GM12878 (cell line): ENCODE data around the gene TSHZ2. TPM values are rescaled to one million over a fixed set of nuclear protein-coding genes. Genes with fewer than 3 reads are reported as not detected.

ENCODE experiments used
- ATAC-seq: fragments of 200-7000 bp; cut with Tn5 transposase; 3 replicates; pipeline ENCODE4 v1.9.1; 2020; ENCODE audit warnings: mild to moderate bottlenecking, moderate library complexity
- BruUV-seq: library from RNA; stranded (reverse); fragments of 400-500 nt; replicated peaks from 2 replicates; lab custom pipeline; 2021; lab: Mats Ljungman, UMichigan
- CTCF ChIA-PET: fragments of 300-600 bp; sonication (Branson Sonifier 250); formaldehyde crosslinking; extraction: SDS; loops from one replicate; lab custom pipeline; 2021; ENCODE audit warnings: inconsistent platforms; lab: Yijun Ruan, JAX
- POLR2A ChIA-PET: fragments of 350-600 bp; formaldehyde crosslinking; extraction: SDS; loops from one replicate; lab custom pipeline; 2021; ENCODE audit warnings: inconsistent platforms; lab: Charles Lee
- RAD21 ChIA-PET: fragments of 300-600 bp; sonication (Branson Sonifier 250); formaldehyde crosslinking; loops from one replicate; lab custom pipeline; 2023; ENCODE audit warnings: antibody characterized with exemption; ENCODE audit not compliant: unreplicated experiment; lab: Charles Lee
- SMC1A ChIA-PET: fragments of 300-600 bp; sonication (Branson Sonifier 250); formaldehyde crosslinking; loops from one replicate; lab custom pipeline; 2023; ENCODE audit not compliant: unreplicated experiment, uncharacterized antibody; lab: Charles Lee
- DNase-seq: peaks from one replicate; pipeline ENCODE4 v3.0.0-alpha.2; 2011; ENCODE audit warnings: low read depth, low spot score
- FAIRE-seq: peaks from 3 replicates; lab custom pipeline; 2011; peaks lifted over from hg19 to GRCh38; lab: Jason Lieb, UNC
- H2AFZ ChIP-seq: 2 replicates; pipeline ENCODE4 v1.6.0; 2011; ENCODE audit warnings: low read depth, low read length, control low read depth; ENCODE audit not compliant: control insufficient read depth
- H3K27ac ChIP-seq: 2 replicates; pipeline ENCODE4 v1.5.1; 2011; ENCODE audit warnings: control low read depth; ENCODE audit not compliant: control insufficient read depth, insufficient read depth
- H3K27me3 ChIP-seq, 2 experiments: replicated peaks in 1 of 2; 2 replicates each; pipeline versions ENCODE4 v1.6.0 to v1.6.1; 2011; ENCODE audit warnings: low read length in 1 of 2; ENCODE audit not compliant: control insufficient read depth in 2 of 2, insufficient read depth in 2 of 2
- H3K36me3 ChIP-seq, 2 experiments: 2 replicates each; pipeline ENCODE4 v1.5.1; 2011; ENCODE audit warnings: low read length in 1 of 2; ENCODE audit not compliant: control insufficient read depth in 2 of 2, insufficient read depth in 2 of 2
- H3K4me1 ChIP-seq: 2 replicates; pipeline ENCODE4 v1.6.1; 2011; ENCODE audit warnings: mild to moderate bottlenecking, low read length, moderate library complexity, mixed read lengths; ENCODE audit not compliant: control insufficient read depth, insufficient read depth
- H3K4me2 ChIP-seq: 2 replicates; pipeline ENCODE4 v1.6.0; 2011; ENCODE audit warnings: control low read depth; ENCODE audit not compliant: control insufficient read depth, insufficient read depth
- H3K4me3 ChIP-seq: fragments of 200-600 bp; sonication (generic); 2 replicates; pipeline ENCODE4 v1.5.1; 2016
- H3K79me2 ChIP-seq: 2 replicates; pipeline ENCODE4 v1.6.0; 2011; ENCODE audit warnings: low read length; ENCODE audit not compliant: control insufficient read depth, insufficient read depth
- H3K9ac ChIP-seq: 2 replicates; pipeline ENCODE4 v1.8.0; 2011; ENCODE audit warnings: low read length, control low read depth, mixed read lengths; ENCODE audit not compliant: control insufficient read depth, insufficient read depth
- H3K9me3 ChIP-seq: replicated peaks from 3 replicates; pipeline ENCODE4 v1.5.1; 2011; ENCODE audit warnings: mild to moderate bottlenecking, low read length; ENCODE audit not compliant: control insufficient read depth, insufficient read depth
- H4K20me1 ChIP-seq: 2 replicates; pipeline ENCODE4 v1.6.0; 2011; ENCODE audit not compliant: control insufficient read depth, insufficient read depth
- BACH1 ChIP-seq: fragments of 450-650 bp; IDR thresholded peaks from 2 replicates; pipeline ENCODE4 v1.6.1; 2017; ENCODE audit warnings: mild to moderate bottlenecking, borderline replicate concordance
- EGR1 ChIP-seq, 2 experiments: IDR thresholded peaks; 1 replicate in 1 of 2; 2 replicates in 1 of 2; pipeline ENCODE4 v1.6.1; 2011 to 2012; ENCODE audit warnings: low read depth in 2 of 2, low read length in 2 of 2, borderline replicate concordance in 1 of 2, mild to moderate bottlenecking in 1 of 2, moderate library complexity in 1 of 2
- ESRRA ChIP-seq: IDR thresholded peaks from 2 replicates; pipeline ENCODE4 v1.6.1; 2012; ENCODE audit warnings: mild to moderate bottlenecking, low read length, improper control_type of control experiment
- NR2C2 ChIP-seq: IDR thresholded peaks from 2 replicates; pipeline ENCODE4 v1.6.1; 2011; ENCODE audit warnings: borderline replicate concordance, low read depth; ENCODE audit not compliant: control insufficient read depth, insufficient read length
- RFX5 ChIP-seq: IDR thresholded peaks from 2 replicates; pipeline ENCODE4 v1.6.1; 2011; ENCODE audit warnings: low read depth, low read length, improper control_type of control experiment
- TCF7 ChIP-seq: IDR thresholded peaks from 2 replicates; pipeline ENCODE4 v1.6.1; 2014; ENCODE audit warnings: antibody characterized with exemption, borderline replicate concordance
- ZNF207 ChIP-seq: fragments of 450-650 bp; IDR thresholded peaks from 2 replicates; pipeline ENCODE4 v1.6.1; 2014; ENCODE audit warnings: antibody characterized with exemption, mild to moderate bottlenecking, borderline replicate concordance
- ZNF687 ChIP-seq: fragments of 450-650 bp; IDR thresholded peaks from 2 replicates; pipeline ENCODE4 v1.6.1; 2017; ENCODE audit warnings: mild to moderate bottlenecking, moderate library complexity
- WGBS: methylation state at CpG from one replicate; pipeline ENCODE4 v1.1.6; 2016; ENCODE audit warnings: low lambda C conversion rate; ENCODE audit not compliant: insufficient replicate concordance, insufficient coverage; ENCODE audit errors: missing lambda C conversion rate; 5-methylcytosine and 5-hydroxymethylcytosine counted together
- in situ Hi-C: fragments of 300-500 bp; cut with MboI; formaldehyde crosslinking; loops from 9 replicates; pipeline ENCODE4 v1.14.3; 2018; ENCODE audit warnings: mixed read lengths
- intact Hi-C: fragments of 100-400 bp; cut with micrococcal nuclease; formaldehyde crosslinking; loops from one replicate; pipeline ENCODE4 v1.14.2; 2022; ENCODE audit not compliant: unreplicated experiment
- polyA plus RNA-seq, 11 experiments: library from polyadenylated mRNA; depleted of rRNA in 4 of 11; unstranded in 6 of 11; stranded (reverse) in 5 of 11; fragments of >200 nt; fragmentation: Nextera tagmentation in 4 of 11; fragmentation: Illumina TruSeq in 1 of 11; extraction: Ambion mirVana in 4 of 11; extraction: Trizol in 1 of 11; gene quantifications; 1 replicate in 1 of 11; 2 replicates in 10 of 11; pipeline versions ENCODE4 v1.2.1 to v1.2.3, GENCODE V29; 2011 to 2016; ENCODE audit warnings: inconsistent platforms in 2 of 11, missing spikeins in 2 of 11, low read depth in 1 of 11
- total RNA-seq, 4 experiments: library from RNA; depleted of rRNA in 3 of 4; stranded (reverse); fragments of >200 nt in 3 of 4; fragmentation: Illumina TruSeq in 1 of 4; extraction: Trizol in 1 of 4; gene quantifications; 2 replicates each; pipeline versions ENCODE4 v1.2.1 to v1.2.3, GENCODE V29; 2013 to 2021
- TF ChIP-seq, protein P1 (sequence below): fragments of 450-650 bp; formaldehyde crosslinking; IDR thresholded peaks from 2 replicates; pipeline ENCODE4 v1.4.0; 2020; ENCODE audit warnings: mild to moderate bottlenecking, moderate library complexity
- TF ChIP-seq, protein P2 (sequence below): IDR thresholded peaks from 2 replicates; pipeline ENCODE4 v1.6.1; 2012; ENCODE audit warnings: low read depth, low read length, improper control_type of control experiment
- TF ChIP-seq, protein P3 (sequence below): IDR thresholded peaks from 2 replicates; pipeline ENCODE4 v1.6.1; 2012; ENCODE audit warnings: low read length, inconsistent platforms

The TSHZ2 gene
- total and polyA plus RNA-seq, 10 of the 15 experiments (the other 5 are each of a cell fraction or from before 2014, with no cell fraction given), result 0.01 to 0.86 (median 0.13) TPM; not detected in 2

DNA sequence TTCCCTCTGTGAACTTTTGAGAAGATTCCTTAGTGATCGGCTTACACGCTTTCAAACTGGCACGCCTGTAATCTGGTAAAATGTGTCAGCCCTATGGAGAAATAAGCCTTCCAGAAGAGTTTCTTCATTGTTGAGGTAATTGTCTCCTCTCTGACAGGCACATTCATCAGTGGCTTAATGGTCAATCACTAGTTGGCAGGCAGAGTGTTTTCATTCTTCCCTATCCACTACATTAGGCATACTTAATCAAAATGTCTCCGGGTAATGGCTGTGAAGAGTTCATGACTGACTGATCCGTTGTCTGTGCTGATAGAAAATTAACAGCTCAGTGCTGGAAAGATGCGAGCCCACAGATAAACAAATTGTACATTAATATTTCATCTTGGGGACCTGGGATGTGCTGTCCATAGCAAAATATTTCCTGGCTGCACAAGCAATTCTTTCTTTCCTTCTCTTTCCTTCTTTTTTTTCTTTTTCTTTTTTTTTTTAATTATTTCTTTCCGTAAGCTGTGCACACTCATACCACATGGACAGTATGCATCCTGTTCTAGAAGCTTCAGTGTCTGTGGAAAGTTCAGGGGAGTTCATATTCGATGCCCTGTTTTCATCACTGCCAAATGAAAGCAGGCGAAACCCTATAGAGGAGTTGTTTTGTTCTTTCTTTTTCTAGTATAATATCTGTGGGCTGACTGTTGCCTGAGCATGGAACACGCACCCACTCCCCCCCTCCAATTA, 31.4 kb downstream of the TSHZ2 start:
- Histone ChIP-seq H3K4me3 (no peak overlapping the region), H3K36me3 (no peaks in the 10 kb centered on the region), H3K27ac (no peak overlapping the region), H2AFZ (no peak overlapping the region), H3K9me3 (no peaks in the 10 kb centered on the region; the same call in 2 of the 3 replicates), H3K4me1 (peaks cover 14% of the 10 kb centered on the region), H3K4me2 (no peak overlapping the region), H3K79me2 (no peaks in the 10 kb centered on the region), H3K9ac (no peak overlapping the region), H4K20me1 (no peaks in the 10 kb centered on the region), H3K27me3 (no peaks in the 10 kb centered on the region)
- intact Hi-C loops (loop anchor here (10.0 kb wide), 1 partner anchor 151 kb away; no protein-coding TSS in a partner anchor), in situ Hi-C loops (no loop called here)
- DNase-seq (no peak), ATAC-seq (no peak), FAIRE-seq (no peak)
- CTCF ChIA-PET, result no interaction called here
- no TSS peak for BruUV-seq
- WGBS, result 79% methylated on average over 10 of the region's 10 CpGs
- RAD21 ChIA-PET, result interaction anchor here (0.6 to 4.6 kb wide), 4 partner anchors 15 to 30 kb away, joined by 3 to 31 read pairs (median 4); no protein-coding TSS in a partner anchor
- SMC1A ChIA-PET, result interaction anchor here (0.6 to 5.7 kb wide), 10 partner anchors 8 to 132 kb away, joined by 3 to 138 read pairs (median 4); no protein-coding TSS in a partner anchor
- POLR2A ChIA-PET, result interaction anchor here (0.5 to 3.5 kb wide), 3 partner anchors 13 to 1301 kb away, joined by 3 to 12 read pairs (median 3); no protein-coding TSS in a partner anchor
- TF ChIP-seq NR2C2, result no peak
- TF ChIP-seq, protein P1, sequence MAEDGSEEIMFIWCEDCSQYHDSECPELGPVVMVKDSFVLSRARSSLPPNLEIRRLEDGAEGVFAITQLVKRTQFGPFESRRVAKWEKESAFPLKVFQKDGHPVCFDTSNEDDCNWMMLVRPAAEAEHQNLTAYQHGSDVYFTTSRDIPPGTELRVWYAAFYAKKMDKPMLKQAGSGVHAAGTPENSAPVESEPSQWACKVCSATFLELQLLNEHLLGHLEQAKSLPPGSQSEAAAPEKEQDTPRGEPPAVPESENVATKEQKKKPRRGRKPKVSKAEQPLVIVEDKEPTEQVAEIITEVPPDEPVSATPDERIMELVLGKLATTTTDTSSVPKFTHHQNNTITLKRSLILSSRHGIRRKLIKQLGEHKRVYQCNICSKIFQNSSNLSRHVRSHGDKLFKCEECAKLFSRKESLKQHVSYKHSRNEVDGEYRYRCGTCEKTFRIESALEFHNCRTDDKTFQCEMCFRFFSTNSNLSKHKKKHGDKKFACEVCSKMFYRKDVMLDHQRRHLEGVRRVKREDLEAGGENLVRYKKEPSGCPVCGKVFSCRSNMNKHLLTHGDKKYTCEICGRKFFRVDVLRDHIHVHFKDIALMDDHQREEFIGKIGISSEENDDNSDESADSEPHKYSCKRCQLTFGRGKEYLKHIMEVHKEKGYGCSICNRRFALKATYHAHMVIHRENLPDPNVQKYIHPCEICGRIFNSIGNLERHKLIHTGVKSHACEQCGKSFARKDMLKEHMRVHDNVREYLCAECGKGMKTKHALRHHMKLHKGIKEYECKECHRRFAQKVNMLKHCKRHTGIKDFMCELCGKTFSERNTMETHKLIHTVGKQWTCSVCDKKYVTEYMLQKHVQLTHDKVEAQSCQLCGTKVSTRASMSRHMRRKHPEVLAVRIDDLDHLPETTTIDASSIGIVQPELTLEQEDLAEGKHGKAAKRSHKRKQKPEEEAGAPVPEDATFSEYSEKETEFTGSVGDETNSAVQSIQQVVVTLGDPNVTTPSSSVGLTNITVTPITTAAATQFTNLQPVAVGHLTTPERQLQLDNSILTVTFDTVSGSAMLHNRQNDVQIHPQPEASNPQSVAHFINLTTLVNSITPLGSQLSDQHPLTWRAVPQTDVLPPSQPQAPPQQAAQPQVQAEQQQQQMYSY (CRISPR knock-in tag), result no peak
- TF ChIP-seq, protein P2, sequence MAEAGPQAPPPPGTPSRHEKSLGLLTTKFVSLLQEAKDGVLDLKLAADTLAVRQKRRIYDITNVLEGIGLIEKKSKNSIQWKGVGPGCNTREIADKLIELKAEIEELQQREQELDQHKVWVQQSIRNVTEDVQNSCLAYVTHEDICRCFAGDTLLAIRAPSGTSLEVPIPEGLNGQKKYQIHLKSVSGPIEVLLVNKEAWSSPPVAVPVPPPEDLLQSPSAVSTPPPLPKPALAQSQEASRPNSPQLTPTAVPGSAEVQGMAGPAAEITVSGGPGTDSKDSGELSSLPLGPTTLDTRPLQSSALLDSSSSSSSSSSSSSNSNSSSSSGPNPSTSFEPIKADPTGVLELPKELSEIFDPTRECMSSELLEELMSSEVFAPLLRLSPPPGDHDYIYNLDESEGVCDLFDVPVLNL, result no peak
- no peak for TF ChIP-seq ZNF687
- TF ChIP-seq ZNF207, result no peak
- TF ChIP-seq TCF7, result no peak
- no peak for TF ChIP-seq RFX5
- TF ChIP-seq ESRRA, result no peak
- TF ChIP-seq, protein P3, sequence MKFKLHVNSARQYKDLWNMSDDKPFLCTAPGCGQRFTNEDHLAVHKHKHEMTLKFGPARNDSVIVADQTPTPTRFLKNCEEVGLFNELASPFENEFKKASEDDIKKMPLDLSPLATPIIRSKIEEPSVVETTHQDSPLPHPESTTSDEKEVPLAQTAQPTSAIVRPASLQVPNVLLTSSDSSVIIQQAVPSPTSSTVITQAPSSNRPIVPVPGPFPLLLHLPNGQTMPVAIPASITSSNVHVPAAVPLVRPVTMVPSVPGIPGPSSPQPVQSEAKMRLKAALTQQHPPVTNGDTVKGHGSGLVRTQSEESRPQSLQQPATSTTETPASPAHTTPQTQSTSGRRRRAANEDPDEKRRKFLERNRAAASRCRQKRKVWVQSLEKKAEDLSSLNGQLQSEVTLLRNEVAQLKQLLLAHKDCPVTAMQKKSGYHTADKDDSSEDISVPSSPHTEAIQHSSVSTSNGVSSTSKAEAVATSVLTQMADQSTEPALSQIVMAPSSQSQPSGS, result no peak
- TF ChIP-seq BACH1, result no peak
- TF ChIP-seq EGR1 (IDR thresholded peaks at IDR 0.05; ENCODE audit: borderline replicate concordance in 1 of 2, low read depth in 2 of 2, low read length in 2 of 2), result no peak
